Upper lobe of left lung (tissue), 6 donors: ENCODE measurements around the gene PARD6A. TPM values are rescaled to one million over a fixed set of nuclear protein-coding genes. Genes with fewer than 3 reads are reported as not detected.
A peak's percentile ranks its signal among the peaks of the same experiment; 100 is the strongest.
"Not testable (repeated sequence)": the region's sequence is repeated elsewhere in the genome, so short reads cannot be mapped to it uniquely, and the experiment has no call there.

Experiments
- ATAC-seq, 2 donors: fragments of 200-7000 bp; cut with Tn5 transposase; one replicate each; pipeline ENCODE4 v1.9.1; 2022; ENCODE audit warnings: mild to moderate bottlenecking in 2 of 2, moderate library complexity in 2 of 2; ENCODE audit not compliant: low FRiP score in 2 of 2
- DNase-seq, 2 donors: peaks; one replicate each; pipeline ENCODE4 v3.0.0-alpha.2; 2019 to 2020
- H3K27ac ChIP-seq, 4 donors: fragments of 200-600 bp; sonication (generic); one replicate each; pipeline ENCODE4 v1.5.1; 2016 to 2019
- H3K27me3 ChIP-seq, 4 donors: fragments of 200-600 bp; sonication (generic); one replicate each; pipeline ENCODE4 v1.5.1; 2017 to 2019
- H3K36me3 ChIP-seq, 4 donors: fragments of 200-600 bp; sonication (generic); one replicate each; pipeline ENCODE4 v1.5.1; 2016 to 2019
- H3K4me1 ChIP-seq, 4 donors: fragments of 200-600 bp; sonication (generic); one replicate each; pipeline ENCODE4 v1.5.1; 2018 to 2019
- H3K4me3 ChIP-seq, 4 donors: fragments of 200-600 bp; sonication (generic); one replicate each; pipeline ENCODE4 v1.5.1; 2017 to 2019; ENCODE audit warnings: mild to moderate bottlenecking in 2 of 4, moderate library complexity in 1 of 4
- H3K9me3 ChIP-seq, 4 donors: fragments of 200-600 bp; sonication (generic); one replicate each; pipeline ENCODE4 v1.5.1; 2018 to 2019
- CTCF ChIP-seq, 6 experiments: fragments of 450-650 bp in 4 of 6; fragments of 200-600 bp in 2 of 6; sonication (generic) in 2 of 6; IDR thresholded peaks; one replicate each; pipeline ENCODE4 v1.5.1; 2016 to 2019; ENCODE audit warnings: antibody characterized with exemption in 6 of 6
- EP300 ChIP-seq, 4 donors: sonication (generic); formaldehyde crosslinking; IDR thresholded peaks; one replicate each; pipeline ENCODE4 v1.5.1; 2017; ENCODE audit warnings: antibody characterized with exemption in 4 of 4, control low read depth in 2 of 4
- POLR2A ChIP-seq, 4 donors: fragments of 450-650 bp; IDR thresholded peaks; one replicate each; pipeline ENCODE4 v1.5.1; 2016 to 2017; ENCODE audit warnings: antibody characterized with exemption in 4 of 4, mild to moderate bottlenecking in 2 of 4
- POLR2AphosphoS5 ChIP-seq, 2 donors: sonication (generic); formaldehyde crosslinking; IDR thresholded peaks; one replicate each; pipeline ENCODE4 v1.5.1; 2017; ENCODE audit warnings: antibody characterized with exemption in 2 of 2
- WGBS, 2 donors: methylation state at CpG; one replicate each; pipeline ENCODE4 v1.1.5; 2017 to 2018; 5-methylcytosine and 5-hydroxymethylcytosine counted together
- total RNA-seq, 6 donors: library from RNA; depleted of rRNA in 4 of 6; stranded (reverse); fragments of >200 nt in 4 of 6; gene quantifications; one replicate each; pipeline versions ENCODE4 v1.1.0 to v1.2.1, GENCODE V29; 2016 to 2021
- donor health status: DM: no; HTN: no; CAD: no; lungs with moderate emphysema.
- donor health status: DM: no; HTN: yes; CAD: no; lungs with severe emphysema.

Gene PARD6A
- total RNA-seq, 6 donors from 2014 or later = 2.1 to 9.3 (median 6.6) TPM

DNA sequence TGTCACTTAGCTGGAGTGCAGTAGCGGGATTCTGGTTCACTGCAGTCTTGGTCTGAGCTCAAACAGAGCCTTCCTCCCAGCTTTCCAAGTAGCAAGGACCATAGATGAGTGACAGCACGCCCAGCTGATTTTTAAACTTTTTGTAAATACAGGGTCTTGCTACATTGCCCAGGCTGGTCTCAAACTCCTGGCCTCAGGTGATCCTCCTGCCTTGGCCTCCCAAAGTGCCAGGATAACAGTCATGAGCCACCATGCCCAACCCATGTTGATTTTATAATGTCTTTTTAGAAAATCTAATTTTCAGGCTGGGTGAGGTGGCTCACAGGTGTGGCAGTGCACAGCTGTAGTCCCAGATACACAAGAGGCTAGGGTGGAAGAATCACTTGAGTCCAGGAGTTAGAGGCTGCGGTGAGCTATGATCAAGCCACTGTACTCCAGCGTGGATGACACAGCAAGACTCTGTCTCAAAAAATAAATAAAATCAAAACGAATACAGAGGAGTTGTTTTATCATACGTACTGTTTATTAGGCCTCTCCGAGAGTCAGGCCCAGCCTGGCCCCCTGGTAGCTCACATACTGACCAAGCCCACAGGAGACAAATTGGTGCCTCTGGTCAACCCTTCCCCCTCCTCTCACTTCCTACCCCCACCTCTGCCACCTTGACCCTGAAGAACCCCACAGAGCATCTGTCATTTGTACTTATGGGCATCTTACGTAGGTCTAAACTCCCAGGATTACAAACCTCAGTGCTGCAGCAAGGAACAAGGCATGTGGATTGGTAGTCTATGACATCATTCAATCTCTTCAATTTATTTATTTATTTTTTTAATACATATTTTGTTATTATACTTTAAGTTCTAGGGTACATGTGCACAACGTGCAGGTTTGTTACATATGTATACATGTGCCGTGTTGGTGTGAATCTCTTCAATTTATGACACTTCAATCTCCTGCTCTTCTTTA is 19.5 kb downstream of the PARD6A start:
- H3K27ac ChIP-seq = no peak overlapping the region
- 95% methylated on average over 10 of the region's 10 CpGs for WGBS, 2 donors
- ATAC-seq (no peak), DNase-seq (no peak)
- no peaks in the 10 kb centered on the region for H3K27me3 ChIP-seq
- no peak overlapping the region for H3K4me3 ChIP-seq
- peaks cover 19 to 27% (median 24%) of the 10 kb centered on the region in 4 donors for H3K4me1 ChIP-seq
- no peak for TF ChIP-seq POLR2AphosphoS5 (IDR thresholded peaks at IDR 0.05)
- TF ChIP-seq CTCF (IDR thresholded peaks at IDR 0.05) = no peak
- TF ChIP-seq EP300 (IDR thresholded peaks at IDR 0.05) = no peak
- TF ChIP-seq POLR2A (IDR thresholded peaks at IDR 0.05) = no peak
- H3K9me3 ChIP-seq = no peaks in the 10 kb centered on the region
- peaks cover 2 to 26% (median 5%) of the 10 kb centered on the region in 4 donors for H3K36me3 ChIP-seq

DNA sequence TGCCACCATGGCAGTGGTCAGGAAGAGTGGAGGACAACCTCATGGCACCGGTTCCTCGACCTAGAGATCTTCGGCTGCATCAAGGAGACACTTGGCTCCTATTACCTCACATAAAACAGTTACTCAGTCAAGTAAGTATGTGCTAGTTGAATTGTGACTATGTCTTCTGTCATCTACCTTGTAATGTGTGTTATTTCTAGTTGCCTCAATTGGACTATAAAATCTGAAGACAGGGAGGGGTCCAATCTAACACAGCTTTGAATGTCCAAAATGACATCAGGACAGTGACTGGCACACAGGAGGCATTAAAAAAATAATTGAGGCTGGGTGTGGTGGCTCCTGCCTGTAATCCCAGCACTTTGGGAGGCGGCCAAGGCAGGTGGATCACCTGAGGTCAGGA is 23.0 kb downstream of the PARD6A start:
- H3K9me3 ChIP-seq = no peaks in the 10 kb centered on the region
- peak overlapping the region in 3 of 4 donors; percentile 60 to 90 (median 77) for H3K27ac ChIP-seq
- ATAC-seq (no peak), DNase-seq (no peak)
- H3K4me1 ChIP-seq = peaks cover 13 to 28% (median 19%) of the 10 kb centered on the region in 4 donors
- no peaks in the 10 kb centered on the region for H3K27me3 ChIP-seq
- TF ChIP-seq EP300 (IDR thresholded peaks at IDR 0.05) (no peak), POLR2A (IDR thresholded peaks at IDR 0.05) (no peak), CTCF (IDR thresholded peaks at IDR 0.05) (no peak), POLR2AphosphoS5 (IDR thresholded peaks at IDR 0.05) (no peak)
- no peak overlapping the region for H3K4me3 ChIP-seq
- WGBS, 2 donors = 92 to 100% methylated on average over 3 to 4 of the region's 4 CpGs
- H3K36me3 ChIP-seq = peaks cover 2 to 29% (median 5%) of the 10 kb centered on the region in 4 donors

GRCh38 chr16:67685388-67686112 is 24.8 kb downstream of the PARD6A start:
- Histone ChIP-seq H3K9me3 (no peaks in the 10 kb centered on the region), H3K36me3 (peaks cover 2 to 25% (median 5%) of the 10 kb centered on the region in 4 donors), H3K4me1 (peaks cover 13 to 28% (median 19%) of the 10 kb centered on the region in 4 donors), H3K27me3 (no peaks in the 10 kb centered on the region), H3K27ac (peak overlapping the region; percentile 60 to 90 (median 72)), H3K4me3 (no peak overlapping the region)
- peak in 1 of 2 donors; percentile 56 for ATAC-seq
- WGBS, 2 donors = 83 to 86% methylated on average over 15 to 17 of the region's 17 CpGs
- no peak for TF ChIP-seq POLR2A (IDR thresholded peaks at IDR 0.05)
- TF ChIP-seq EP300 (IDR thresholded peaks at IDR 0.05) = no peak
- no peak for TF ChIP-seq POLR2AphosphoS5 (IDR thresholded peaks at IDR 0.05)
- TF ChIP-seq CTCF (IDR thresholded peaks at IDR 0.05) = no peak
- peak in 1 of 2 donors; percentile 29 for DNase-seq

- H3K4me3 ChIP-seq, H3K27me3 ChIP-seq, H3K4me1 ChIP-seq, ATAC-seq, H3K27ac ChIP-seq, H3K9me3 ChIP-seq, H3K36me3 ChIP-seq, DNase-seq: not testable (repeated sequence)
- 84 to 89% methylated on average over 8 of the region's 8 CpGs for WGBS, 2 donors
Observed at GRCh38 chr16:67693517-67694285, 32.9 kb downstream of the PARD6A start.
